SU-DHL-6 (cell line): ENCODE measurements around the gene TRIM60.
"Not testable (repeated sequence)": the region's sequence is repeated elsewhere in the genome, so short reads cannot be mapped to it uniquely, and the experiment has no call there.

Source experiments
- H2AFZ ChIP-seq: fragments of 200-600 bp; sonication (generic); 2 replicates; pipeline ENCODE4 v1.6.1; 2014; ENCODE audit warnings: low read depth, mild to moderate bottlenecking, moderate library complexity, mixed read lengths, antibody characterized with exemption, low read length; ENCODE audit not compliant: severe bottlenecking
- H3F3A ChIP-seq: fragments of 200-600 bp; shearing (Covaris generic); 2 replicates; pipeline ENCODE4 v1.6.0; 2016; ENCODE audit warnings: antibody characterized with exemption, mild to moderate bottlenecking; ENCODE audit not compliant: insufficient read depth
- H3K27ac ChIP-seq: fragments of 200-600 bp; sonication (generic); 2 replicates; pipeline ENCODE4 v1.5.1; 2016; ENCODE audit warnings: low read depth, mild to moderate bottlenecking, low read length, moderate library complexity, mixed read lengths
- H3K27me3 ChIP-seq: fragments of 200-600 bp; sonication (generic), shearing (Covaris generic); 2 replicates; pipeline ENCODE4 v1.6.0; 2014; ENCODE audit warnings: mild to moderate bottlenecking, low read length
- H3K36me3 ChIP-seq: fragments of 200-600 bp; sonication (generic); 2 replicates; pipeline ENCODE4 v1.6.1; 2014; ENCODE audit warnings: mild to moderate bottlenecking, low read length, mixed read lengths
- H3K4me2 ChIP-seq: fragments of 300-600, 200-600 bp; shearing (Covaris generic), sonication (generic); 2 replicates; pipeline ENCODE4 v1.6.0; 2014; ENCODE audit warnings: low read length, low read depth, mild to moderate bottlenecking; ENCODE audit not compliant: poor library complexity, severe bottlenecking
- H3K4me3 ChIP-seq: fragments of 200-600 bp; sonication (generic); 2 replicates; pipeline ENCODE4 v1.5.1; 2014; ENCODE audit warnings: antibody characterized with exemption, low read length, mild to moderate bottlenecking, mixed read lengths; ENCODE audit not compliant: insufficient read depth, poor library complexity, severe bottlenecking
- H3K79me2 ChIP-seq: fragments of 200-600 bp; sonication (generic); 2 replicates; pipeline ENCODE4 v1.6.1; 2014; ENCODE audit warnings: mild to moderate bottlenecking, low read length, moderate library complexity; ENCODE audit not compliant: insufficient read depth
- H3K9ac ChIP-seq: fragments of 200-600 bp; sonication (generic); 2 replicates; pipeline ENCODE4 v1.7.0; 2014; ENCODE audit warnings: mild to moderate bottlenecking, low read length
- H3K9me2 ChIP-seq: fragments of 200-600 bp; sonication (generic); replicated peaks from 2 replicates; pipeline ENCODE4 v1.6.1; 2014; ENCODE audit warnings: low read length; ENCODE audit not compliant: insufficient read depth
- H3K9me3 ChIP-seq: fragments of 200-600 bp; sonication (generic); 2 replicates; pipeline ENCODE4 v1.6.1; 2014; ENCODE audit warnings: low read length, mixed read lengths; ENCODE audit not compliant: insufficient read depth
- H4K20me1 ChIP-seq: fragments of 200-600 bp; sonication (generic); 2 replicates; pipeline ENCODE4 v1.6.1; 2014; ENCODE audit warnings: low read depth, mild to moderate bottlenecking, antibody characterized with exemption, low read length, moderate library complexity, mixed read lengths
- CTCF ChIP-seq: fragments of 200-600 bp; sonication (generic); IDR thresholded peaks from one replicate; pipeline ENCODE4 v1.5.1; 2017; ENCODE audit warnings: antibody characterized with exemption, mild to moderate bottlenecking, low read length, moderate library complexity; ENCODE audit not compliant: insufficient read depth, poor library complexity, severe bottlenecking
- EZH2phosphoT487 ChIP-seq: fragments of 200-600 bp; sonication (generic), shearing (Covaris generic); conservative IDR thresholded peaks from 2 replicates; pipeline ENCODE4 v1.6.1; 2018; ENCODE audit warnings: mild to moderate bottlenecking, antibody characterized with exemption, low read length, moderate library complexity, mixed read lengths

Gene TRIM60

GRCh38 chr4:165059386-165059785 is 27.6 kb downstream of the TRIM60 start:
- TF ChIP-seq CTCF (no peak), EZH2phosphoT487 (no peak)
- H3K27ac ChIP-seq, result no peak overlapping the region

GRCh38 chr4:165060938-165061337 is 29.1 kb downstream of the TRIM60 start:
- no peaks in the 10 kb centered on the region for H3K36me3 ChIP-seq
- no peak overlapping the region for H3K4me2 ChIP-seq
- H4K20me1 ChIP-seq, result no peaks in the 10 kb centered on the region
- no peaks in the 10 kb centered on the region for H3K9me3 ChIP-seq
- TF ChIP-seq CTCF, result no peak
- TF ChIP-seq EZH2phosphoT487, result no peak
- no peaks in the 10 kb centered on the region for H3K79me2 ChIP-seq
- H3K4me3 ChIP-seq, result no peak overlapping the region
- no peaks in the 10 kb centered on the region for H3K9me2 ChIP-seq
- no peak overlapping the region for H3K27ac ChIP-seq
- no peaks in the 10 kb centered on the region for H3F3A ChIP-seq
- H3K9ac ChIP-seq, result no peak overlapping the region
- H2AFZ ChIP-seq, result no peak overlapping the region
- no peaks in the 10 kb centered on the region for H3K27me3 ChIP-seq

More at GRCh38 chr4:165059386-165059785, 27.6 kb downstream of the TRIM60 start:
- no peak overlapping the region for H3K9ac ChIP-seq
- no peaks in the 10 kb centered on the region for H3K9me2 ChIP-seq
- H3K79me2 ChIP-seq, result no peaks in the 10 kb centered on the region
- H3K27me3 ChIP-seq, result no peaks in the 10 kb centered on the region
- no peak overlapping the region for H3K4me3 ChIP-seq
- H4K20me1 ChIP-seq, result no peaks in the 10 kb centered on the region
- no peak overlapping the region for H3K4me2 ChIP-seq
- no peak overlapping the region for H2AFZ ChIP-seq
- H3F3A ChIP-seq, result no peaks in the 10 kb centered on the region
- H3K36me3 ChIP-seq, result no peaks in the 10 kb centered on the region
- no peaks in the 10 kb centered on the region for H3K9me3 ChIP-seq

GRCh38 chr4:165070560-165070959 is 38.8 kb downstream of the TRIM60 start:
- Histone ChIP-seq H3K79me2 (no peaks in the 10 kb centered on the region), H4K20me1 (no peaks in the 10 kb centered on the region), H3K9ac (no peak overlapping the region), H3K27me3 (no peaks in the 10 kb centered on the region), H3K4me2 (no peak overlapping the region), H3K4me3 (no peak overlapping the region), H3F3A (no peaks in the 10 kb centered on the region), H3K27ac (no peak overlapping the region), H3K36me3 (no peaks in the 10 kb centered on the region), H3K9me3 (no peaks in the 10 kb centered on the region), H3K9me2 (no peaks in the 10 kb centered on the region), H2AFZ (no peak overlapping the region)
- TF ChIP-seq EZH2phosphoT487 (no peak), CTCF (no peak)

GRCh38 chr4:165073346-165073745 is 41.5 kb downstream of the TRIM60 start:
- H3K36me3 ChIP-seq, H3K9me2 ChIP-seq, H4K20me1 ChIP-seq, H3K79me2 ChIP-seq, H3K27ac ChIP-seq, H2AFZ ChIP-seq, H3K27me3 ChIP-seq, H3K4me3 ChIP-seq, H3K4me2 ChIP-seq, H3K9ac ChIP-seq, H3F3A ChIP-seq, H3K9me3 ChIP-seq: not testable (repeated sequence)
